Measurements from ENCODE around the gene CCDC93.

The CCDC93 gene

DNA sequence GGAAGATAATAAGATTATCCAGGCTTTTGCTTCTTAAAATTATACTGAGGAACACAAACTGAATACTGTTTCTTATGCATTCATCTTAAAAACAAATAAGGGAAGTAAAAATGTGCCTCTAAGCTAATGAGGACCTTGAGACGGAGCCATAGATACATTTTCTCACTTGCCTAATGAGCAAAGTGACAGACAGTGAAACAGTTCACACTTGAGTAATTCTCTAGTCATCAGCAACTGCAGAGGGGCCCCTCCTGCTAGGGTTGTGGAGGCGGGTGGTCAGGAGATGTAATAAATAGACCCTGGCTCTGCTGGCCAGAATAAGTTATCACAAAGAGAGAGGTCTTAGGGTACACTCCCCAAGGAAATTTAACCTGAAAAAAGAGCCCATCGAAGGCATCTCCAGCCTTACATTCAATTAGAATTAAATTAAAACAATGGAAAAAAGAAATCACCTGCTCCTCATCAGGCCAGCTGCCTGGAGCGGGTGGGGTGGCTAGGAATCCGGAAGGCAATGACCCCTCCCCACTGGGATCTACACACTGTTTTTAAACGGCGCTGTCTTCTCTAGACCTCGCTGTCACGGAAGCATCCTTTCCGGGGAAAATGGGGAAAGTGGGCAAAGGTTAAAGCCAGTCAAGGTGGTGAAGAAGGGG, 41.8 kb upstream of the CCDC93 start:
- TF ChIP-seq POU2F2 (IDR thresholded peaks at IDR 0.05; ENCODE audit: low read depth, low read length), result no peak
- peak; percentile 89 for TF ChIP-seq PAX5 (IDR thresholded peaks at IDR 0.05; ENCODE audit: insufficient read depth, low read length, severe bottlenecking)
- FAIRE-seq (peak; percentile 92), DNase-seq (ENCODE audit: insufficient read length, low spot score) (no peak)

DNA sequence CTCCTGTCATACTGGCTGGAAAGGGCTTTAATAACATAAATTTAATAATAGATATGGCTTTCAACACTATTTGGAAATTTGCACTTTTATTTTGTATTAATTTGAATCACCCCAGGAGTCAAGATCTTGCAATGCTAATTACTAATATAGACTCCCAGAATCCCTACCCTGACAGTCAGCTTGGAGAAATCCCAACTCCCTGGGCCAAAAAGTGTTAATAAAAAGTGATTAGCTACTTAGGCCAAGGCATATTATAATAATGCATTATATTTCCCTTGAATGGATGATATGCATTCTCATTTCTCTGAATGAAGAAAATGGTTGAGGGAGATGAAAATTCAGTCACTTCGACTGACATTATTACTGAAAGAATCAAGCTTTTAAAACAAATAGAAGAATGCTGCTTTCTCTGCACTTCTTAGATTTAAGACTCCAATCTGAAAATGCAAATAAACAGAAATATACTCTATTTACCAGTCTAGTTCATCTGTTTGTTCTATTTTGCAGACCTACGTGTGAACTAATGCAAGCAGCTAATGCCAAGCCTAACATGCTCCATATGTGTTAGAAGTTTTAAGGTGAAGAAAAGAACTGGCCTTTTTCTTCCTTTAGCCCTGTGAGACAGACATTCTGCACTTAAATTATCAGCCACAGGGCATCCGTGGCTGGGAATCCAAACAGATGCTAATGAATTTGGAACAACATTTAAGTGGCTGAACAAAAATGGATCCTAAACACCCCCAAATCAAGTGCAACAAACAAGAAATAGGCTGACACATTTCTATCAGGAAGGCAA, 40.5 kb upstream of the CCDC93 start:
- FAIRE-seq (no peak), DNase-seq (ENCODE audit: insufficient read length, low spot score) (no peak)
- TF ChIP-seq SPI1 (IDR thresholded peaks at IDR 0.05; ENCODE audit: low read depth, low read length) (no peak), PAX5 (IDR thresholded peaks at IDR 0.05; ENCODE audit: insufficient read depth, low read length, severe bottlenecking) (no peak), POLR2A (IDR thresholded peaks at IDR 0.05; ENCODE audit: low read depth, low read length) (no peak), POU2F2 (IDR thresholded peaks at IDR 0.05; ENCODE audit: low read depth, low read length) (no peak), POLR2AphosphoS5 (IDR thresholded peaks at IDR 0.05; ENCODE audit: low read depth, low read length) (no peak), TAF1 (IDR thresholded peaks at IDR 0.05; ENCODE audit: low read depth, low read length) (no peak)

DNA sequence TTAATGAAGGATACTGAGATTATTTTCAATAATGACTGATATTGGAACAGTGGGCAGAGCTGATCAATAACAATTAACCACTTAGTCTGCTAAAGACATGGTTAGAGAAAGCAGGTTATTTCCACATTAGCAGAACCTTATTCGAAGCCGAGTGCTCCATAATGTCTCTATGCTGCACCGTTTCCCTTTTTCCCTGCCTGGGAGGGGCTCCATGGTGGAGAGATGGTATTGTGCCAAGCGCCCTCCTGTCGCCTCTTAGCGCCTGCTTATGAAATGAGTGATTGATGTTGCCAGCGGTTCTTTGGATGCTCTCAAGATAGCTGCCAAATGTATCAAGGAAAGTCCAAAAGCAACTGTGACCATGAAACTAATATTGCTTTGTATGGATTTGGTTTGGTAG, 39.8 kb upstream of the CCDC93 start:
- DNase-seq (ENCODE audit: insufficient read length, low spot score), result no peak
- TF ChIP-seq PAX5 (IDR thresholded peaks at IDR 0.05; ENCODE audit: insufficient read depth, low read length, severe bottlenecking) (no peak), SPI1 (IDR thresholded peaks at IDR 0.05; ENCODE audit: low read depth, low read length) (no peak)
- peak; percentile 47 for FAIRE-seq

DNA sequence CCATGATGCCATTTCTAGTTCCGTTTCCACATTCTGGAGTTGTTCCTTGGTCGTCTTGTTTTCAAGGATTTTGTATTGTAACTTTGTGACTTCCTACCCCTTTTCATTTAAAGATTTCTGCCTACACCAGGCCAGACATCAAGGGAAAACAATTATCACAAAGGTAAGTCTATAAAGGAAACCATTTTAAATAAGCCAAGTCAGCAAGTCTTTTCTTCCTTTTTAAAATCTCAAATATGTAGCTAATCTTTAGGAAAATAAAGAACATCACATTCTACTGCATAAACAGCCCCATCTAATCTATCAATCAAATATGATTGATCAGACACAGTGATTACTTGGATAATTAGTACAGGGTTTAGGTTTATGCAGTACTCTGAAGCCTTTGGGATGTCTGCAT, 38.6 kb upstream of the CCDC93 start:
- FAIRE-seq (no peak), DNase-seq (ENCODE audit: insufficient read length, low spot score) (no peak)
- TF ChIP-seq POLR2AphosphoS5 (IDR thresholded peaks at IDR 0.05; ENCODE audit: low read depth, low read length), result no peak
- TF ChIP-seq POLR2A (IDR thresholded peaks at IDR 0.05; ENCODE audit: low read depth, low read length), result no peak
- no peak for TF ChIP-seq SPI1 (IDR thresholded peaks at IDR 0.05; ENCODE audit: low read depth, low read length)
- no peak for TF ChIP-seq POU2F2 (IDR thresholded peaks at IDR 0.05; ENCODE audit: low read depth, low read length)
- TF ChIP-seq PAX5 (IDR thresholded peaks at IDR 0.05; ENCODE audit: insufficient read depth, low read length, severe bottlenecking), result no peak
- TF ChIP-seq TAF1 (IDR thresholded peaks at IDR 0.05; ENCODE audit: low read depth, low read length), result no peak

DNA sequence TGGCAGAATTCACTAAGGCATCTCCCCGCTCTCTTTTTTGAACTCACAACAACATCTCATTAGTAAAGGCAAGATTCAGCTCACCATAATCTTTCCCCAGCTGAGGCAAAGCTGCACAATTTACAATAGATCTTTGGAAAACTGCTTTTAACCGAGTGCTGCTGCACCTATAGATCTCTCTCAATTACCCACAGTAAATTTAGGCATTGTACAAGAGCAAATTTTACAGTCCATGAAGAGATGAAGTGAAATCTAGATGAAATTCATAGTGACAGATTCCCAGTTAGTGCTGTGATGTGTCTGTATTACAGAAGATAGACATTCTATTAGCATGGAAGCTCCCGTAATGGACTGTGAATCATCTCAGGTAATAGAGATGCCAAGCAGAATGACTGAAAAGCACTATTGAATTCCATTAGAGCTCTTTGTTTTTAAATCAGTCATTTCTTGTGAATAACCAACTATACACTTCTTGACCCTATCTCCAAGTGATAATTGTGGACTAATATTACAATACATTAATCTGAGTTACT, 38.0 kb upstream of the CCDC93 start:
- no peak for DNase-seq (ENCODE audit: insufficient read length, low spot score)
- FAIRE-seq, result no peak
- TF ChIP-seq POU2F2 (IDR thresholded peaks at IDR 0.05; ENCODE audit: low read depth, low read length) (no peak), POLR2AphosphoS5 (IDR thresholded peaks at IDR 0.05; ENCODE audit: low read depth, low read length) (no peak), POLR2A (IDR thresholded peaks at IDR 0.05; ENCODE audit: low read depth, low read length) (no peak), TAF1 (IDR thresholded peaks at IDR 0.05; ENCODE audit: low read depth, low read length) (no peak), SPI1 (IDR thresholded peaks at IDR 0.05; ENCODE audit: low read depth, low read length) (no peak)

DNA sequence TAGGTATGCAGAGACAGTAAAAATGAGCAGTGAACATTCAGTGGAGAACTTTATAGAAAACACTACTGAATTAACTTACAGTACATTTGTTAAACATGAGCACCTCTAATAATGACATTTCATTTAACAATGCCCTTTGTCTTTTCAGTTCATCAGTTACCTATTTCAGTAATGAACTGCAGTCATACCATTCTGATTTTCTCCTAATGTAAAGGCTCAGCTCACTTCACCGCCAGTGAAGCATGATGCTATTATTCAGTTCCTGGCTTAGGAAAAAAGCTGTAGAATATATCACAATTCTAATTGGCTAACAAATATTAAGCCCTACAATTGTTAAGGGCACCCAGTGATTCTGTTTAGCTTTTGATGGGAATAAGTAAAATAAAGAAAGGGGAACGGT, 37.1 kb upstream of the CCDC93 start:
- TF ChIP-seq POLR2AphosphoS5 (IDR thresholded peaks at IDR 0.05; ENCODE audit: low read depth, low read length) (no peak), POLR2A (IDR thresholded peaks at IDR 0.05; ENCODE audit: low read depth, low read length) (no peak), SPI1 (IDR thresholded peaks at IDR 0.05; ENCODE audit: low read depth, low read length) (no peak), POU2F2 (IDR thresholded peaks at IDR 0.05; ENCODE audit: low read depth, low read length) (no peak), PAX5 (IDR thresholded peaks at IDR 0.05; ENCODE audit: insufficient read depth, low read length, severe bottlenecking) (no peak), TAF1 (IDR thresholded peaks at IDR 0.05; ENCODE audit: low read depth, low read length) (no peak)
- DNase-seq (ENCODE audit: insufficient read length, low spot score), result no peak
- no peak for FAIRE-seq

DNA sequence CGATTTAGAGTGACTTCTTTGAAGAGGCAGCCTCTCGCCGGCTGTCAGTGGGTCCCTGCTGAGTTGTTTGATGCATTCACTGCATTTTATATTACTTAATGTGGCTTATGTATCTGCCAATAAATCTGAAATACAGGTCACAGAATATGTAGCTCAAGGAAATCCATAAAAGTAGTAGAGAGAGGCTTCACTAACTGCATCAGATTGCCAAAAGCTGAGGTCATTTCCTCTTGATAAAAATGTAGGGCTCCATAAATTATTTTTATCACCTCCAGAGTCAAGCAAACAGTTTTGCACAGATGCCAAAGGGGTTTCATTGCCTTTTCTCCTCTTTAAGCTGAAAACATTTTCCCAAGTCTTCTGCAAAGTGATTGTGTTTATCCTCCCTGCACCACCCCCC, 36.5 kb upstream of the CCDC93 start:
- FAIRE-seq, result no peak
- TF ChIP-seq POLR2AphosphoS5 (IDR thresholded peaks at IDR 0.05; ENCODE audit: low read depth, low read length) (no peak), SPI1 (IDR thresholded peaks at IDR 0.05; ENCODE audit: low read depth, low read length) (no peak), PAX5 (IDR thresholded peaks at IDR 0.05; ENCODE audit: insufficient read depth, low read length, severe bottlenecking) (no peak), POU2F2 (IDR thresholded peaks at IDR 0.05; ENCODE audit: low read depth, low read length) (no peak), TAF1 (IDR thresholded peaks at IDR 0.05; ENCODE audit: low read depth, low read length) (no peak), POLR2A (IDR thresholded peaks at IDR 0.05; ENCODE audit: low read depth, low read length) (no peak)
- no peak for DNase-seq (ENCODE audit: insufficient read length, low spot score)

DNA sequence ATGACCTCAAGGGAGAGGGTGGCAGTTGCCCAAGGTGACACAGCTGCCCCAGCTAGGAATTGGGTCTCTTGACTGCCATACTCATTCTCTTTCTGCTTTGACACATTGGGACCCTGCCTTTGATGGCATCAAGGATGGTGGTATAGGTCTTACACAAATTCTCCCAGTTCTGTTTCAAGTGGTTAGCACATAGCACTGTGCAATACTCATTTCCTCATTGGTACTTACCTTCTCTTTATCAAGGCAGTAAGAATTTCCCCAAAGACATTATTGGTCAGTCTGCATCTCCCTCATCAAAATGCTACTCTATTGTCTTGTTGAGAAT, 35.9 kb upstream of the CCDC93 start:
- DNase-seq (ENCODE audit: insufficient read length, low spot score) (no peak), FAIRE-seq (peak; percentile 82)

DNA sequence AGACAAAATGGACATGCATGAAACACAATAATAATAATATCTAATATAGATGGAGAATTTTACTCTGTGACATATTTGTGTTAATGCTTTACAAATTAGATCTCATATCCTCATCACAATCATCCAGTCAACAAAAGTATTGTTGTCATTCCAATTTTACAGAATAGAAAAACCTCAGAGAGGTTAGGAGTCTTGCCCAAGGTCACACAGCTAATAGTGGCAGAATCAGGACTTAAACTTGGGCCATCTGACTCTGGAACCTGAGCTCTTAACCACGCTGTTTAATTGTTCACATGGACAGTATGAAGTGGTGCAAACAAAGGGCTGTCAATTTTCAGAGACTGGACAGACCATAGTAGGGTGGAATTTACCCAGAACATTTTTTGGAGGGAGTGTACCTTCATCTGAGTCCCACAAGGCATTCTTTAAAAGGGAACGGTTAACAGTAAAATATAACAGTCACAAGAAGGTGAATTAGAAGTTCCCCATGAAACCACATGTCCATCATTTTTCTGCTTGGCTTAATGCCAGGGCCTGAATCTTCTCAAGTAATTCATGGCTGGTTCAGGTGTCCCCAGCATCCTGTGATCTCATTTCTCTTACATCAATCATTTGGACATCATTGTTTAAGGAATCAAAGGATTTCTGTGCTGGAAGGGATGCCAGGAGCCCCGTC, 35.4 kb upstream of the CCDC93 start:
- peak; percentile 5 for FAIRE-seq
- DNase-seq (ENCODE audit: insufficient read length, low spot score), result no peak
- TF ChIP-seq POLR2AphosphoS5 (IDR thresholded peaks at IDR 0.05; ENCODE audit: low read depth, low read length) (no peak), TAF1 (IDR thresholded peaks at IDR 0.05; ENCODE audit: low read depth, low read length) (no peak), PAX5 (IDR thresholded peaks at IDR 0.05; ENCODE audit: insufficient read depth, low read length, severe bottlenecking) (no peak), POLR2A (IDR thresholded peaks at IDR 0.05; ENCODE audit: low read depth, low read length) (no peak), POU2F2 (IDR thresholded peaks at IDR 0.05; ENCODE audit: low read depth, low read length) (no peak), SPI1 (IDR thresholded peaks at IDR 0.05; ENCODE audit: low read depth, low read length) (no peak)

More for the DNA sequence above, 35.9 kb upstream of the CCDC93 start:
- TF ChIP-seq POU2F2 (IDR thresholded peaks at IDR 0.05; ENCODE audit: low read depth, low read length) (no peak), POLR2A (IDR thresholded peaks at IDR 0.05; ENCODE audit: low read depth, low read length) (no peak), SPI1 (IDR thresholded peaks at IDR 0.05; ENCODE audit: low read depth, low read length) (peak; percentile 71), POLR2AphosphoS5 (IDR thresholded peaks at IDR 0.05; ENCODE audit: low read depth, low read length) (no peak), TAF1 (IDR thresholded peaks at IDR 0.05; ENCODE audit: low read depth, low read length) (no peak)
